HG03025 (cell line): ENCODE data around the gene UBE4A.
"Not testable (repeated sequence)": the region's sequence is repeated elsewhere in the genome, so short reads cannot be mapped to it uniquely, and the experiment has no call there.

Experiments
- ATAC-seq: cut with Tn5 transposase; IDR thresholded peaks from one replicate; pipeline ENCODE4 v1.9.1; 2021; ENCODE audit warnings: mild to moderate bottlenecking, moderate library complexity; ENCODE audit not compliant: unreplicated experiment, low FRiP score

The UBE4A gene

DNA sequence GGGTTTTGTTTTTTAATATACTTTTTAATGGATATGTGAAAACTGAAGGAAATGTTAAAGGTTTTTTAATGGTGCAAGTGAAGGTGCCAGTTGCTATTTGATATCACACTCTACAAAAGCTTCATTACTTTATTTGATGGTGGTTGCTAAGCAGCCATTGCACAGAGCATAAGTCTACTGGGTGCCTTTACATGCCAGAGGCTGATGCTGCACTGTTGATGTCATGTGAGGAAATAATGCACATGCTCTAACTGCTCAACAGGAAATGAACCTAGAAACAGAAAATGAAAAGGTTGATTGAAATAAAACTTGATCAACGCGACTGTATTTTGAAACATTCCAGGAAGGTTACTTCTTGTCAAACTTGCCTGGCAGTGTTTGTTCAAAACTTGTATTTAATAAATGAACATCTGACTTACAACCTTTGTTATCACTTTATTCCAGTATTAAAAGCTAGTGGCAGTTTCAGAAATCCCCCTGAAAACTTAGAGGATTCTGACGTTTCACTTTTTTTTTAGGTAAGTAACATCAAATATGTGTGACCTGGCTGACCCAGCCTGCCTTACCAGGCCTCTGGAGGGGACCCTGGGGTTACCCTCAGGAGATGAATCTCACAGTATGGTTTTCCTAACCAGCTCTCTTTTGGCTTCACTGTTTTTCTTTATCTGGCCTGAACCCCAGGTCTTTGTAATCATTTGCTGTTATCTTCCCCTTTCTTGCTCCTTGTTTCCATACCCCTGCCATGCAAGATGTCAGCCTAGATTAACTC lies 39.6 kb downstream of the UBE4A start:
- no peak for ATAC-seq

- ATAC-seq, result peak; percentile 50
These were observed 41.9 kb downstream of the UBE4A start, which contains the start of gene ATP5MG for GRCh38 chr11:118401151-118401879. Gene ATP5MG, plus strand, starts transcription at chr11:118401606. Its CDS starts 60 bp downstream, at chr11:118401666.

DNA sequence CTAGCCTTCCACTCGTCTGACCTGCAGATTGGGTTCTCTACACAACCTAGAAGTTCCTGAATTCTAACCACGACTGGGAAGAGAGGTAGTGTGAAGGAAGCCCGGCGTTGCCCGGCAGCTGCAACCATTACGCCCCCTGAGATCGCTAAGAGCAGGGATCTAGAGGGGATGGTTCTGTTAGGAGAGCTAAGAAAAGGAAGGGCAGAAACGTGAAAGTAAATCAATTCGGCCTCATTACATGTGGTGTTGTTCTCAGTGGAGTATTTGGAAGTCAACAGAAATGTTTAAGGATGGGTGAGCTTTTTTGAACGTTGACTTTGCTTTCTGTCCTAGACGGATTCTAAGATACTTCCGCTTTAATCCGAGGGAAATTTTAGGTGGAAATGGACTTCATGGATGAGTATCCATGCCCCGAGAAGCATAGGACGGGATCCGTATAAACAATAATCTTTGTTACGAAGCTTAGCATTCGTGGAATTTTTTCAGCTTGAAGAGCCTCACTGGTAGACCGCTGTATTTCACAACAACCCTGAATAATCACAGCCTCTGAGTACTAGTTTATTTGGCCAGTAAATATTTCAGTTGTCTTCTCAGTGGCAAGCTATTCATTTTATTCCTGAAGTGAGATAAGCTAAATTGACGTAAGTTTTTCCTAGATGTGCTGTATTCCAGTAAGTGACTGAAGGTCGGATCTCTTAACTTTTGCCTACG lies 42.6 kb downstream of the UBE4A start:
- no peak for ATAC-seq

DNA sequence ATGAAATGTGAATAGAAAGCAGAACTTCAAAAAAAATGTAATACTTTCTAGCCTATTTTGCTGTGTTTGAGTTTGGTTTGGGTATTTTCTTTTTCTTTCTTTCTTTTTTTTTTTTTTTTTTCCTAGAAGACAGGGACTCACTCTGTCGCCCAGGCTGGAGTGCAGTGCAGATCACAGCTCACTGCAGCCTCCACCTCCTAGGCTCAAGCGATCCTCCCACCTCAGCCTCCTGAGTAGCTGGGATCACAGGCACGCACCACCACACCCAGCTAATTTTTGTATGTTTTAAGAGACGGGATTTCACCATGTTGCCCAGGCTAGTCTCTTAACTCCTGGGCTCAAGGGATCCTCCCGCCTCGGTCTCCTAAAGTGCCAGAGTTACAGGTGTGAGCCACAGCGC lies 43.2 kb downstream of the UBE4A start:
- ATAC-seq, result not testable (repeated sequence)

DNA sequence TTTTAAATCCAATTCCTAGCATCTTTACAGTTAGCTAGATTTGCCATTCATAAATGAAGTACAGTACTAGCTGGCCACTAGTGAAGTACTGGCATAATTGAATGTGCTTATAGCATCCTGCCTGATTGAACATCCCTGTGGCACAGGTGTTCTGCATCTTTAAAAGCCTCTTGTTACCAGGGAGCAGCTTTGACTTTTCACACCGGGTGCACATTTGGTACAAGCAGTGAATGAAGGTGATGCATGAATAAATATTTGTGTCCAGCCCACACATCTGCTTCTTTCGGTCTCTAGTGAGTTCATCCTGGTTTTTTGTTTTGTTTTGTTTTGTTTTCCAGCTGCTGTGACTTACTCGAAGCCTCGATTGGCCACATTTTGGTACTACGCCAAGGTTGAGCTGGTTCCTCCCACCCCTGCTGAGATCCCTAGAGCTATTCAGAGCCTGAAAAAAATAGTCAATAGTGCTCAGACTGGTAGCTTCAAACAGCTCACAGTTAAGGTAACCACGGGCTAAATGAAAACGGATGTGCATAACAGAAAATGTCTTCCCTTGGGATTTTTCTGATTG lies 47.3 kb downstream of the UBE4A start:
- ATAC-seq, result no peak

DNA sequence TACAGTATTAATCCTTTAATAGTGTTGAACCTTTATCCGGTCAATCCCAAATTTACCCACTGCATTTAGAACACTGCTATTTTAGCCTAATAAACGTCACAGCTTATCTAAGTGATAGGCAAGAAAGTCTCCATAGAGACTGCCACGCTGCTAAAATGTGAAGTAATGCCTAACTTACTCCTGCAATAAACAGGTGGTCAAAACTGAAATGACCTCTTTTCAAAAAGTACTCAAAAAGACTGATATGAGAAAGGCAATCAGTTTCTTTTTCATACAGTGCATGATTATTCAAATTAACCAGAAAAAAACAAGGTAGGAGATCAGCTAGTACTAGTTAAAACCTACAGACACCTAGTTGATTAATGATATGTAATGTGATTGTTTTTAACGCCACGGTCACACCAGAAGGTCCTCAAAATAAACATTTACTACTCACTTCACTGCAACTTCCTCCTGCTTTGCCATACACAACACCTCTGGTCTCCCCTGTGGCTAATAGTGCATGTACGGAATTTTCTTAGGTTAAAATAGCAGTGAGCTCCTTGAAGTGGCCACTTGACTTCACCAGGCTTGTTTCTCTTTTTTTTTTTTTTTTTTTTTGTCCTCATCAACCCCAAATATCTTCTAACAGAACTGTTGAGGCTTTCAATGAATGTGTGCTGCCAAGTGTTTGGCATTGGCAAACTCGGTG lies 50.8 kb downstream of the UBE4A start:
- no peak for ATAC-seq

DNA sequence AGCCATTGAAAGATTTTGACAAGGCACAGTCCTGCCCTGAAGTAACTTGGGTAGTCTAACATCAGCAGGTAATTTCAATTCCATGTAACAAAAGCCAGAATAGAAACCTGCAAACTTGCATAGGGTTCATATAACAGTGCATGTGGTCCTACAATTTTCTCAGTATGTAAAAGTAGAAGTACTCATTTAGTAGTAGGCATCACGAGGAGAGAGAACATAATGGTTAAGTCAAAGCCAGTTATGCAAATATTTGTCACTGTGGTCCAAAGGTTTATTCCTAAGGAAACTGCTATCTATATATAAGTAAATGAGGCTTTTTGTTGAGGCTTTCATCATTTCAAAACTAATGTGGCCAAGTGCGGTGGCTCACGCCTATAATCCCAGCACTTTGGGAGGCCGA lies 52.1 kb downstream of the UBE4A start:
- no peak for ATAC-seq

- ATAC-seq, result no peak
These were observed 53.5 kb downstream of the UBE4A start for GRCh38 chr11:118412921-118413320.

DNA sequence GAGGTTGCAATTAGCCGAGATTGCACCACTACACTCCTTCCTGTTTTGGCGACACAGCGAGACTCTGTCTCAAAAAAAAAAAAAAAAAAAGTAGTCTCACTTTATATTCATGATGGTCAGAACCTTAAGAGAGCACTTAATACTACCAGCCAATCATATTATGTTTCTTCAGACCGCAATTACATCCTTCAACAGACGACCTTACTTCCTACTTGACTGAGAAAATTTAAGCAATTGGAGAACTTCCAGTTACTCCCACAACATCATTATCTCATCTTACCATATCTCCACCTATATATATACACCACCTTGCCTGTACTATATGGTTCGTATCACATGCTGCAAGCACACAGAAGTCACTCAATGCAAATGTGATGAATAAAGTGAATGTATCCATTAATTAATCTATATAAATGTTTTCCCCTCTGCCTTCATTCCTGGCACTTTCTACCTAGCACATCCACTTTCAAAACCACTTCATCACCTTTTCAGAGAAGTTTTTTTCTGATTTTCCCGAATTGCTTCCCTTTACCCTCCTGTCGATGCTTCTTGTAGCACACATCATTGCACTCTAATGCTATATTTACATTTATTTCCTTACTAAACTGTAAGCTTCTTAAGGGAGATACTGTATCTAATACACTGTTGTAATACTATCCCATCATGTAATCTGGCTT lies 55.8 kb downstream of the UBE4A start:
- ATAC-seq, result no peak

DNA sequence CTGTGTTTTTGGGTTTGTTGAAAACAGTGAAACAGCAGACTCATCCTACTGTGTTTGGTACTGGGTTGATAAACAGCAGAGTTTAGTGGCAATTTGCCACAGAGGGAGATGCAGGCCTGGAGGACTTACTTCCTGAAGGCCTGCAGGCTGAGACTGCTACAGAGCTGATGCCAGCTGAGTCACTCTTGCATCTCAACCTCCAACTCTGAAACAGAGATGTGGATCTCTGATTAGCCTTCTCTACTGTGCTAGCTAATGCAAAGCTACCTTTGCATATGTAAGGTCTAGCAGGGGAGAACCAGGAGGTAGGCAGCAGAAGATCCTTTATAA lies 56.3 kb downstream of the UBE4A start:
- no peak for ATAC-seq

GRCh38 chr11:118416900-118417299 lies 57.5 kb downstream of the UBE4A start:
- not testable (repeated sequence) for ATAC-seq

DNA sequence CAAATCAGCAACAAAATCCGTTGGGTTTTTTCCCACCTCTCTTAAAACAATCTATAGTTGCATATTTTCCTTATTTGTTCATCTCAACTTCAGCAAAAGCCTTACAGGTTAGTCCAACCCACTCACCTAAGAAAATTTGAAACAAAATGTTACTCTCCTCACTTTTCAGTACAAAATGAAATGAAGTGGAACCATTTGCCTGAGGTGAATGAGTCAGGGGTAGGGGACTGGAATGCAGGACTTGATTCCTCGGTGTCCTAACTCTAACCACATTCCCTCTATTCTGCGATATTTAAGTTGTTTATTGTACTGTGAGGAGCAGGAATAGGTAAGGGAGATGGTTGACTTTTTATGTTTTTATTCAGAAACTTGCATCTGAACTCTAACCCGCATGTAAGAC lies 58.4 kb downstream of the UBE4A start:
- ATAC-seq, result no peak

DNA sequence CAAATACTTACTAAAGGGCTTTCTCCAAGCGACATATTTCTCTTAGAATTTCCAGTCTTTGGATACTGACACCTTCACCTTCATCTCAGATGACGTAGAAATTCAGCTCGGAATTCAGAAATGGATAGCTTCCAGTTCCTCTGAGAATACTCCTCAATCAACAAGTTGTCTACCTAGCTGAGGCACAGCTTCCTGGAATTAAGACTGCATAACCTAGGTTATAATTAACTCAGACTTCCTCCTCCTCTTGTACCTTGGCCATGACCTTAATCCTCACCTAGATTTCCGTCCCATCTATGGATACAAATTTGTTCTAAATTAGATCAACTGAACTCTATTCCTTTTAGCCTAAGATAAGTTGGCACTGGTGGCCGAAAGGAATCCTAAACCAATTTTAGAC lies 59.4 kb downstream of the UBE4A start:
- no peak for ATAC-seq

- no peak for ATAC-seq
These were observed 68.3 kb downstream of the UBE4A start for GRCh38 chr11:118427707-118428106.

DNA sequence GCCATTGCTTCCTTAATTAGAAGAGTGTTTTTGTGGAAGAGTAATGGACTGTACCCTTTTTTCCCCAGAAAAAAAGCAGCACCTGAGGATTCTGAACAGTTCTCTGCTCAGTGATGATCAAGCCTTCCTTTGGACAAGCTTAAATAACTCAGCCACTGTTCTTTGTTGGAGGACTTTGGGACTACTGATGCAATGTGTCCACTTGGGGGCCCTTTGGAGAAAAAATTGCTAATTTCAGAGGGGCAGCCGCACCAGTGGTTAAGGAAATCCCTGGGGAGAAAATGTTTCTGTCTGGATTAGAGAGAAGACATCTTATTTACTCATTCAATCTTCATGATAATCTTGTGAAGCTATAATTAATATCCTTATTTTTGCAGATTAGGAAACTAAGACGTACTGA lies 71.6 kb downstream of the UBE4A start:
- ATAC-seq, result no peak

- no peak for ATAC-seq
These were observed 74.7 kb downstream of the UBE4A start for GRCh38 chr11:118434123-118434552.

GRCh38 chr11:118434553-118435289 lies 75.3 kb downstream of the UBE4A start:
- no peak for ATAC-seq

DNA sequence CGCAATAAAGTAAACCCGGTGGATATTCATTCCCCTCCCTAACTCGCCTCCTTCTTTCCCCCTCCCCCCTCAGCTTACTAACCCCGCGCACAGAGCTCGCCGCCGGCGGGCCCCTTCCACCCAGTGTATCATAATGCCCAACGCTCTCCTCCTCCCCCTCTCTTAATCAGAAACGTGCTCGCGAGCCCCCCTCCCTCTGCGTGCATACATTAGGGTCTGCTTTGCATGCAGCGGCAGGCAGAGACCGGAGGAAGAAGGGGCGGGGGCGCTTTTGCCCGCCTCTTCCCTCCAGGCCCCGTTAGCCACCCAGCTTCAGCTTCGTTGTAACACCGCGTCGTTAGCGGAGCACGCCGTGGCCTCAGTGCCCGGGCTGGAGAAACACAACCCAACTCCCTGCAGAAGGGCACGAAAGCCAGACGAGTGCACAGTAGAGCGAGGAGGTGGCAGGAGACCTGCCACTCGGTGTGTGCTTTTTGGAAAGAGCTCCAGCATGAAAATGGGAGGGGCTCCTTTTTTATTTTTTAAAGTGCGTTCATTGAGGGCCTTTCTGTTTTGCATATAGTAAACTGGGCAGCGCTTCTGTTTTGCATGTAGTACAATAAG lies 76.0 kb downstream of the UBE4A start:
- peak; percentile 30 for ATAC-seq
